Upper lobe of left lung (tissue), 6 donors: ENCODE results near the gene TLK2. TPM values are rescaled to one million over a fixed set of nuclear protein-coding genes. Genes with fewer than 3 reads are reported as not detected.
A peak's percentile ranks its signal among the peaks of the same experiment; 100 is the strongest.
"Not testable (repeated sequence)": the region's sequence is repeated elsewhere in the genome, so short reads cannot be mapped to it uniquely, and the experiment has no call there.

Experiments
- ATAC-seq, 2 donors: fragments of 200-7000 bp; cut with Tn5 transposase; one replicate each; pipeline ENCODE4 v1.9.1; 2022; ENCODE audit warnings: mild to moderate bottlenecking in 2 of 2, moderate library complexity in 2 of 2; ENCODE audit not compliant: low FRiP score in 2 of 2
- DNase-seq, 2 donors: peaks; one replicate each; pipeline ENCODE4 v3.0.0-alpha.2; 2019 to 2020
- H3K27ac ChIP-seq, 4 donors: fragments of 200-600 bp; sonication (generic); one replicate each; pipeline ENCODE4 v1.5.1; 2016 to 2019
- H3K27me3 ChIP-seq, 4 donors: fragments of 200-600 bp; sonication (generic); one replicate each; pipeline ENCODE4 v1.5.1; 2017 to 2019
- H3K36me3 ChIP-seq, 4 donors: fragments of 200-600 bp; sonication (generic); one replicate each; pipeline ENCODE4 v1.5.1; 2016 to 2019
- H3K4me1 ChIP-seq, 4 donors: fragments of 200-600 bp; sonication (generic); one replicate each; pipeline ENCODE4 v1.5.1; 2018 to 2019
- H3K4me3 ChIP-seq, 4 donors: fragments of 200-600 bp; sonication (generic); one replicate each; pipeline ENCODE4 v1.5.1; 2017 to 2019; ENCODE audit warnings: mild to moderate bottlenecking in 2 of 4, moderate library complexity in 1 of 4
- H3K9me3 ChIP-seq, 4 donors: fragments of 200-600 bp; sonication (generic); one replicate each; pipeline ENCODE4 v1.5.1; 2018 to 2019
- CTCF ChIP-seq, 6 experiments: fragments of 450-650 bp in 4 of 6; fragments of 200-600 bp in 2 of 6; sonication (generic) in 2 of 6; IDR thresholded peaks; one replicate each; pipeline ENCODE4 v1.5.1; 2016 to 2019; ENCODE audit warnings: antibody characterized with exemption in 6 of 6
- POLR2A ChIP-seq, 4 donors: fragments of 450-650 bp; IDR thresholded peaks; one replicate each; pipeline ENCODE4 v1.5.1; 2016 to 2017; ENCODE audit warnings: antibody characterized with exemption in 4 of 4, mild to moderate bottlenecking in 2 of 4
- WGBS, 2 donors: methylation state at CpG; one replicate each; pipeline ENCODE4 v1.1.5; 2017 to 2018; 5-methylcytosine and 5-hydroxymethylcytosine counted together
- total RNA-seq, 6 donors: library from RNA; depleted of rRNA in 4 of 6; stranded (reverse); fragments of >200 nt in 4 of 6; gene quantifications; one replicate each; pipeline versions ENCODE4 v1.1.0 to v1.2.1, GENCODE V29; 2016 to 2021
- donor health status: DM: no; HTN: no; CAD: no; lungs with moderate emphysema.
- donor health status: DM: no; HTN: yes; CAD: no; lungs with severe emphysema.

The TLK2 gene
- total RNA-seq, 6 donors from 2014 or later = 36.6 to 57.6 (median 44.9) TPM

- TF ChIP-seq POLR2A (IDR thresholded peaks at IDR 0.05) (peak in 1 of 4 donors; percentile 46), CTCF (IDR thresholded peaks at IDR 0.05) (peak in 1 of 6 experiments; percentile 4)
- DNase-seq (peak; percentile 21 to 93), ATAC-seq (peak; percentile 49 to 64)
- Histone ChIP-seq H3K27ac (peak overlapping the region; percentile 93 to 99 (median 95)), H3K4me3 (peak overlapping the region; percentile 48 to 88 (median 80)), H3K36me3 (peaks cover 0 to 12% (median 7%) of the 10 kb centered on the region in 4 donors), H3K4me1 (peaks cover 16 to 39% (median 22%) of the 10 kb centered on the region in 4 donors)
- WGBS, 2 donors = 0% methylated on average over 2 to 10 of the region's 84 CpGs
- H3K27me3 ChIP-seq, H3K9me3 ChIP-seq: not testable (repeated sequence)
Measured at GRCh38 chr17:62478880-62479638, 434 bp downstream of the TLK2 start.

GRCh38 chr17:62479639-62480258 is 1.1 kb downstream of the TLK2 start:
- Histone ChIP-seq H3K27ac (peak overlapping the region; percentile 93 to 99 (median 95)), H3K36me3 (peaks cover 0 to 13% (median 9%) of the 10 kb centered on the region in 4 donors)
- peak in 1 of 2 donors; percentile 31 for DNase-seq

GRCh38 chr17:62482553-62482952 is 3.9 kb downstream of the TLK2 start:
- H3K36me3 ChIP-seq = peaks cover 0 to 13% (median 9%) of the 10 kb centered on the region in 4 donors
- DNase-seq, ATAC-seq, H3K27me3 ChIP-seq, H3K9me3 ChIP-seq, H3K27ac ChIP-seq, H3K4me3 ChIP-seq: not testable (repeated sequence)
- peaks cover 23 to 60% (median 26%) of the 10 kb centered on the region in 4 donors for H3K4me1 ChIP-seq
- WGBS, 2 donors = 88 to 90% methylated on average over 2 to 3 of the region's 3 CpGs

More at GRCh38 chr17:62479639-62480258, 1.1 kb downstream of the TLK2 start:
- not testable (repeated sequence) for H3K9me3 ChIP-seq, H3K27me3 ChIP-seq
- Histone ChIP-seq H3K4me3 (peak overlapping the region; percentile 48 to 88 (median 80)), H3K4me1 (peaks cover 21 to 46% (median 26%) of the 10 kb centered on the region in 4 donors)
- 2 to 3% methylated on average over 14 to 17 of the region's 22 CpGs for WGBS, 2 donors
- peak in 1 of 2 donors; percentile 34 for ATAC-seq

- not testable (repeated sequence) for ATAC-seq, H3K4me3 ChIP-seq
- 23 to 27% methylated on average over 1 of the region's 1 CpG for WGBS, 2 donors
Measured at GRCh38 chr17:62490990-62491389, 12.4 kb downstream of the TLK2 start.

GRCh38 chr17:62493049-62493655 is 14.5 kb downstream of the TLK2 start:
- not testable (repeated sequence) for H3K9me3 ChIP-seq, ATAC-seq, H3K27me3 ChIP-seq, H3K4me3 ChIP-seq, H3K36me3 ChIP-seq, H3K27ac ChIP-seq, DNase-seq
- H3K4me1 ChIP-seq = peaks cover 0 to 16% (median 5%) of the 10 kb centered on the region in 4 donors
- 77 to 85% methylated on average over 5 of the region's 5 CpGs for WGBS, 2 donors

More at GRCh38 chr17:62490990-62491389, 12.4 kb downstream of the TLK2 start:
- not testable (repeated sequence) for H3K27ac ChIP-seq, H3K27me3 ChIP-seq, H3K36me3 ChIP-seq, H3K9me3 ChIP-seq, DNase-seq
- H3K4me1 ChIP-seq = peaks cover 0 to 24% (median 9%) of the 10 kb centered on the region in 4 donors

GRCh38 chr17:62494073-62494472 is 15.4 kb downstream of the TLK2 start:
- peaks cover 0 to 13% (median 2%) of the 10 kb centered on the region in 4 donors for H3K4me1 ChIP-seq
- not testable (repeated sequence) for H3K27ac ChIP-seq, H3K9me3 ChIP-seq, H3K27me3 ChIP-seq, H3K4me3 ChIP-seq, H3K36me3 ChIP-seq, DNase-seq, ATAC-seq
- WGBS, 2 donors = 95 to 97% methylated on average over 7 of the region's 7 CpGs

- H3K36me3 ChIP-seq, ATAC-seq, DNase-seq, H3K27me3 ChIP-seq, H3K9me3 ChIP-seq, H3K4me3 ChIP-seq, H3K4me1 ChIP-seq, H3K27ac ChIP-seq: not testable (repeated sequence)
- 96 to 97% methylated on average over 4 of the region's 4 CpGs for WGBS, 2 donors
Measured at GRCh38 chr17:62496344-62496743, 17.7 kb downstream of the TLK2 start.

GRCh38 chr17:62498796-62499195 is 20.2 kb downstream of the TLK2 start:
- WGBS, 2 donors = 96 to 98% methylated on average over 8 of the region's 8 CpGs
- not testable (repeated sequence) for H3K27me3 ChIP-seq, DNase-seq, H3K27ac ChIP-seq, H3K4me3 ChIP-seq, ATAC-seq, H3K9me3 ChIP-seq, H3K36me3 ChIP-seq, H3K4me1 ChIP-seq

GRCh38 chr17:62500463-62500862 is 21.8 kb downstream of the TLK2 start:
- WGBS, 2 donors = 90 to 98% methylated on average over 1 of the region's 1 CpG
- H3K27me3 ChIP-seq, H3K36me3 ChIP-seq, H3K4me3 ChIP-seq, H3K4me1 ChIP-seq, DNase-seq, ATAC-seq, H3K27ac ChIP-seq, H3K9me3 ChIP-seq: not testable (repeated sequence)

GRCh38 chr17:62504857-62505256 is 26.2 kb downstream of the TLK2 start:
- 86 to 88% methylated on average over 8 of the region's 8 CpGs for WGBS, 2 donors
- not testable (repeated sequence) for ATAC-seq, H3K4me3 ChIP-seq

GRCh38 chr17:62507191-62507836 is 28.7 kb downstream of the TLK2 start:
- WGBS, 2 donors = 60 to 63% methylated on average over 6 of the region's 6 CpGs
- H3K27ac ChIP-seq, ATAC-seq, DNase-seq, H3K9me3 ChIP-seq, H3K27me3 ChIP-seq, H3K4me3 ChIP-seq, H3K36me3 ChIP-seq: not testable (repeated sequence)
- H3K4me1 ChIP-seq = peaks cover 5 to 22% (median 9%) of the 10 kb centered on the region in 4 donors

More at GRCh38 chr17:62504857-62505256, 26.2 kb downstream of the TLK2 start:
- H3K27ac ChIP-seq, H3K36me3 ChIP-seq, DNase-seq, H3K27me3 ChIP-seq, H3K9me3 ChIP-seq: not testable (repeated sequence)
- peaks cover 5 to 14% (median 9%) of the 10 kb centered on the region in 4 donors for H3K4me1 ChIP-seq
